HL-60 (cell line): ENCODE results near the gene PMP22.

Experiments used
- DNase-seq, 2 experiments: peaks; one replicate each; pipeline ENCODE4 v3.0.0-alpha.2; 2010 to 2020; ENCODE audit warnings: low read depth in 1 of 2, low spot score in 1 of 2
- H3K27ac ChIP-seq: fragments of 250-450 bp; sonication (Bioruptor Pico); replicated peaks from 2 replicates; pipeline ENCODE4 v1.5.1; 2020; ENCODE audit warnings: mild to moderate bottlenecking, moderate library complexity
- H3K27me3 ChIP-seq: fragments of 250-450 bp; sonication (Bioruptor Pico); 2 replicates; pipeline ENCODE4 v1.5.1; 2021; ENCODE audit warnings: mild to moderate bottlenecking, moderate library complexity; ENCODE audit not compliant: insufficient read depth, poor library complexity, severe bottlenecking
- H3K4me3 ChIP-seq: replicated peaks from 2 replicates; pipeline ENCODE4 v1.5.1; 2011; ENCODE audit warnings: mild to moderate bottlenecking, control low read depth, low read length; ENCODE audit not compliant: insufficient read depth
- CTCF ChIP-seq: IDR thresholded peaks from one replicate; pipeline ENCODE4 v1.5.1; 2011; ENCODE audit warnings: low read length, control low read depth, inconsistent platforms; ENCODE audit not compliant: insufficient read depth
- GABPA ChIP-seq: IDR thresholded peaks from 2 replicates; pipeline ENCODE4 v1.6.1; 2012; ENCODE audit warnings: low read depth
- POLR2AphosphoS5 ChIP-seq: IDR thresholded peaks from 2 replicates; pipeline ENCODE4 v1.6.1; 2012; ENCODE audit warnings: low read depth
- REST ChIP-seq: IDR thresholded peaks from 2 replicates; pipeline ENCODE4 v1.6.1; 2012; ENCODE audit warnings: low read depth; ENCODE audit not compliant: insufficient replicate concordance
- SPI1 ChIP-seq: IDR thresholded peaks from 2 replicates; pipeline ENCODE4 v1.6.1; 2012; ENCODE audit warnings: low read depth, mild to moderate bottlenecking, borderline replicate concordance

The PMP22 gene

GRCh38 chr17:15261258-15261801 lies 3.8 kb downstream of the PMP22 start:
- TF ChIP-seq CTCF = no peak
- no peak for TF ChIP-seq REST
- TF ChIP-seq POLR2AphosphoS5 = no peak
- TF ChIP-seq SPI1 = no peak
- TF ChIP-seq GABPA = no peak
- no peak for DNase-seq
- Histone ChIP-seq H3K27ac (no peak overlapping the region), H3K4me3 (peak overlapping the region; percentile 45; the same call in 1 of the 2 replicates), H3K27me3 (peaks cover 15% of the 10 kb centered on the region)

DNA sequence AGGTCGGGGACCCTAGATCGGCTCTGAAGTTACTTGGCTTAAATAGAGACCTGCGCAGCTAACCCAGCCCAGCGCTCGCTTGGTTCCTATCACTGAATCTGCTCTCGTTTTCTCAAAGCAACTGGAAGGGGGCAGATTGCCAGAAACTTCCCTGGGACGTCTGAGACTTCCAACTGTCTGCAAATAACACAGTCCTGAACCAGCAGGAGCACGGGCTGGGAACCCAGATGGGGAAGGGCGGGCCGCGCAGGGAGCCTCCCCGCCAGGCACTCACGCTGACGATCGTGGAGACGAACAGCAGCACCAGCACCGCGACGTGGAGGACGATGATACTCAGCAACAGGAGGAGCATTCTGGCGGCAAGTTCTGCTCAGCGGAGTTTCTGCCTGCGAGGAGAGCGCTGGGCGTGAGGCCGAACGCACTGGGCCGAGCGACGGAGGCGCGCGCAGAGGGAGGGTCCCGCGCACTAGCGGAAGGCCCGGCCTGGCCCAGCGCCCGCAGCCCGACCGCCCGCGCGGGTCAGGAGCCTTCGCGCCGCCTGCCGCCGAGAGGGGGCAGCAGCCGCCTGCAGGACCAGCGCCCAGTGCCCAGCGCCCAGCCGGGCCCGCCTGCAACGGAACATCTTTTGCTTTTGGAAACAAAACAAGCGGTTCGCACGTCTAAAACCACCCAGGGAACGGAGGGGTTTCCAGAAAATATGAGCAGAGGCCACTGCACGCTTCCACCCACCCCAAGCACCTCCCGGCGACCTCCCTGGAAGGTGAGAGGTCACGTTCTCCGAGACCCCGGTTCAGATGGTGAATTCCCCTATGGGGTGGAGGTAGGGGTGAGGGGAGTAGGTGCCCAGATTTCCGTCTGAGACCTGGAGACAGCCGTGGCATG lies 4.5 kb downstream of the PMP22 start:
- TF ChIP-seq GABPA = no peak
- TF ChIP-seq REST = no peak
- no peak for TF ChIP-seq POLR2AphosphoS5
- no peak for TF ChIP-seq SPI1
- no peak for TF ChIP-seq CTCF
- peaks cover 15% of the 10 kb centered on the region for H3K27me3 ChIP-seq
- peak overlapping the region; percentile 45 for H3K4me3 ChIP-seq
- no peak overlapping the region for H3K27ac ChIP-seq
- DNase-seq = peak in 1 of 2 experiments; percentile 28

GRCh38 chr17:15257796-15258512 lies 7.2 kb downstream of the PMP22 start:
- no peak overlapping the region for H3K4me3 ChIP-seq

More at GRCh38 chr17:15257796-15258512, 7.2 kb downstream of the PMP22 start:
- Histone ChIP-seq H3K27ac (no peak overlapping the region), H3K27me3 (peaks cover 13% of the 10 kb centered on the region)
- TF ChIP-seq REST (no peak), SPI1 (no peak), GABPA (no peak), CTCF (no peak), POLR2AphosphoS5 (no peak)
- DNase-seq = no peak
